Measurements from ENCODE around the gene EIF3J.

Gene EIF3J

DNA sequence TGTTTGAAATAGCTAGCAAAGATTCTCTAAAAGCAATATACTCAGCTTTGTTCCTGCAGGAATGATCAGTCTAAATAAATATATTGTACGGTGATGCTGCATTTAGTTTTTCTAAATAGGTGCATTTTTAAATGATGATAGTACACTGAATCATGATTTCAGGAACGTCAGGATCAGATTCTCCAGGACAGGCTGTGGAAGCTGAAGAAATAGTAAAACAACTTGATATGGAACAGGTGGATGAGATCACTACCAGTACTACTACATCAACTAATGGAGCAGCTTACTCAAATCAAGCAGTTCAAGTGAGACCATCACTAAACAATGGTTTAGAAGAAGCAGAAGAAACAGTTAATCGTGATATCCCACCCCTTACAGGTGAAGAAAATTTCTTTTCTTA, 46.3 kb upstream of the EIF3J start:
- TF ChIP-seq ZNF565 (CRISPR knock-in tag; conservative IDR thresholded peaks at IDR 0.05; ENCODE audit: low read depth) (no peak), GLIS3 (CRISPR knock-in tag; IDR thresholded peaks at IDR 0.05) (no peak), ZFP3 (CRISPR knock-in tag; IDR thresholded peaks at IDR 0.05) (no peak), RARB (CRISPR knock-in tag; IDR thresholded peaks at IDR 0.05) (no peak), CSDC2 (CRISPR knock-in tag; IDR thresholded peaks at IDR 0.05) (no peak), OSR1 (CRISPR knock-in tag; IDR thresholded peaks at IDR 0.05) (no peak), ISL1 (CRISPR knock-in tag; IDR thresholded peaks at IDR 0.05) (no peak)
- TF ChIP-seq, protein P1, sequence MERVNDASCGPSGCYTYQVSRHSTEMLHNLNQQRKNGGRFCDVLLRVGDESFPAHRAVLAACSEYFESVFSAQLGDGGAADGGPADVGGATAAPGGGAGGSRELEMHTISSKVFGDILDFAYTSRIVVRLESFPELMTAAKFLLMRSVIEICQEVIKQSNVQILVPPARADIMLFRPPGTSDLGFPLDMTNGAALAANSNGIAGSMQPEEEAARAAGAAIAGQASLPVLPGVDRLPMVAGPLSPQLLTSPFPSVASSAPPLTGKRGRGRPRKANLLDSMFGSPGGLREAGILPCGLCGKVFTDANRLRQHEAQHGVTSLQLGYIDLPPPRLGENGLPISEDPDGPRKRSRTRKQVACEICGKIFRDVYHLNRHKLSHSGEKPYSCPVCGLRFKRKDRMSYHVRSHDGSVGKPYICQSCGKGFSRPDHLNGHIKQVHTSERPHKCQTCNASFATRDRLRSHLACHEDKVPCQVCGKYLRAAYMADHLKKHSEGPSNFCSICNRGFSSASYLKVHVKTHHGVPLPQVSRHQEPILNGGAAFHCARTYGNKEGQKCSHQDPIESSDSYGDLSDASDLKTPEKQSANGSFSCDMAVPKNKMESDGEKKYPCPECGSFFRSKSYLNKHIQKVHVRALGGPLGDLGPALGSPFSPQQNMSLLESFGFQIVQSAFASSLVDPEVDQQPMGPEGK (CRISPR knock-in tag; IDR thresholded peaks at IDR 0.05; ENCODE audit: borderline replicate concordance) = no peak
- TF ChIP-seq, protein P2, sequence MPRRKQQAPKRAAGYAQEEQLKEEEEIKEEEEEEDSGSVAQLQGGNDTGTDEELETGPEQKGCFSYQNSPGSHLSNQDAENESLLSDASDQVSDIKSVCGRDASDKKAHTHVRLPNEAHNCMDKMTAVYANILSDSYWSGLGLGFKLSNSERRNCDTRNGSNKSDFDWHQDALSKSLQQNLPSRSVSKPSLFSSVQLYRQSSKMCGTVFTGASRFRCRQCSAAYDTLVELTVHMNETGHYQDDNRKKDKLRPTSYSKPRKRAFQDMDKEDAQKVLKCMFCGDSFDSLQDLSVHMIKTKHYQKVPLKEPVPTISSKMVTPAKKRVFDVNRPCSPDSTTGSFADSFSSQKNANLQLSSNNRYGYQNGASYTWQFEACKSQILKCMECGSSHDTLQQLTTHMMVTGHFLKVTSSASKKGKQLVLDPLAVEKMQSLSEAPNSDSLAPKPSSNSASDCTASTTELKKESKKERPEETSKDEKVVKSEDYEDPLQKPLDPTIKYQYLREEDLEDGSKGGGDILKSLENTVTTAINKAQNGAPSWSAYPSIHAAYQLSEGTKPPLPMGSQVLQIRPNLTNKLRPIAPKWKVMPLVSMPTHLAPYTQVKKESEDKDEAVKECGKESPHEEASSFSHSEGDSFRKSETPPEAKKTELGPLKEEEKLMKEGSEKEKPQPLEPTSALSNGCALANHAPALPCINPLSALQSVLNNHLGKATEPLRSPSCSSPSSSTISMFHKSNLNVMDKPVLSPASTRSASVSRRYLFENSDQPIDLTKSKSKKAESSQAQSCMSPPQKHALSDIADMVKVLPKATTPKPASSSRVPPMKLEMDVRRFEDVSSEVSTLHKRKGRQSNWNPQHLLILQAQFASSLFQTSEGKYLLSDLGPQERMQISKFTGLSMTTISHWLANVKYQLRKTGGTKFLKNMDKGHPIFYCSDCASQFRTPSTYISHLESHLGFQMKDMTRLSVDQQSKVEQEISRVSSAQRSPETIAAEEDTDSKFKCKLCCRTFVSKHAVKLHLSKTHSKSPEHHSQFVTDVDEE (CRISPR knock-in tag; IDR thresholded peaks at IDR 0.05) = no peak
- TF ChIP-seq, protein P3, sequence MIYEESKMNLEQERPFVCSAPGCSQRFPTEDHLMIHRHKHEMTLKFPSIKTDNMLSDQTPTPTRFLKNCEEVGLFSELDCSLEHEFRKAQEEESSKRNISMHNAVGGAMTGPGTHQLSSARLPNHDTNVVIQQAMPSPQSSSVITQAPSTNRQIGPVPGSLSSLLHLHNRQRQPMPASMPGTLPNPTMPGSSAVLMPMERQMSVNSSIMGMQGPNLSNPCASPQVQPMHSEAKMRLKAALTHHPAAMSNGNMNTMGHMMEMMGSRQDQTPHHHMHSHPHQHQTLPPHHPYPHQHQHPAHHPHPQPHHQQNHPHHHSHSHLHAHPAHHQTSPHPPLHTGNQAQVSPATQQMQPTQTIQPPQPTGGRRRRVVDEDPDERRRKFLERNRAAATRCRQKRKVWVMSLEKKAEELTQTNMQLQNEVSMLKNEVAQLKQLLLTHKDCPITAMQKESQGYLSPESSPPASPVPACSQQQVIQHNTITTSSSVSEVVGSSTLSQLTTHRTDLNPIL (CRISPR knock-in tag; IDR thresholded peaks at IDR 0.05; ENCODE audit: low read depth) = no peak
- ATAC-seq = peak; percentile 44

DNA sequence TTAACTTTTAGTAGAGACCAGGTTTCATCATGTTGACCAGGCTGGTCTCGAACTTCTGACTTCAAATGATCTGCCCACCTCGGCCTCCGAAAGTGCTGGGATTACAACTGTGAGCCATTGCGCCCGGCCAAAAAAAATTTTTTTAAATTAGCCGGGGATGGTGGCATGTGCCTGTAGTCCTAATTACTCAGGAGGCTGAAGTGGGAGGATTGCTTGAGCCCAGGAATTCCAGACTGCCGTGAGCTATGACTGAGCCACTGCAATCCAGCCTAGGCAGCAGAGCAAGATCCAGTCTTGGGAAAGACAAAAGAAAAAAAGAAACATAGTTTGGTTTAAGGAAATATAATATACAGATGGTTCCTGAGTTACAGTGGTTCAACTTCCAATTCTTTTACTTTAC, 44.9 kb upstream of the EIF3J start:
- TF ChIP-seq, protein P1 (CRISPR knock-in tag; IDR thresholded peaks at IDR 0.05; ENCODE audit: borderline replicate concordance) = no peak
- TF ChIP-seq CSDC2 (CRISPR knock-in tag; IDR thresholded peaks at IDR 0.05) (no peak), ZNF70 (CRISPR knock-in tag; IDR thresholded peaks at IDR 0.05) (no peak)
- TF ChIP-seq, protein P3 (CRISPR knock-in tag; IDR thresholded peaks at IDR 0.05; ENCODE audit: low read depth) = no peak
- no peak for ATAC-seq

DNA sequence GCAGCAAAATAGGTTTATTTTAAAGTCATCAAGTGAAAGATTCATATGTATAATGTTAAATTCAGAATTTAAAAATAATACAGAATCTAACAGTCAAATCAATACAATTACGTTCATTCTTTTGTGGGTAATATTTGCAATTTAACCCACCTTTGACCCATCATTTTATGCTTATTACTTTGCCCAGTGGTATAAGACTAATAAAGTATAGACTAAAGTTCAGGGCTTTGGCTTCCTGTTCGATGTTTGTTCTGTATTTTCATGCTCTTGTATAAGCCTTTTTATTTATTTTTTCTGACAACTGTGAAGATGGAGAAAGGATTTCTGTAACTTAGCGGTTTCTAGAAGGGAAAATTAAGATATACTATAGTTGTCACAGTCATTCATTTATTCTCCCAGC, 44.3 kb upstream of the EIF3J start:
- no peak for ATAC-seq

DNA sequence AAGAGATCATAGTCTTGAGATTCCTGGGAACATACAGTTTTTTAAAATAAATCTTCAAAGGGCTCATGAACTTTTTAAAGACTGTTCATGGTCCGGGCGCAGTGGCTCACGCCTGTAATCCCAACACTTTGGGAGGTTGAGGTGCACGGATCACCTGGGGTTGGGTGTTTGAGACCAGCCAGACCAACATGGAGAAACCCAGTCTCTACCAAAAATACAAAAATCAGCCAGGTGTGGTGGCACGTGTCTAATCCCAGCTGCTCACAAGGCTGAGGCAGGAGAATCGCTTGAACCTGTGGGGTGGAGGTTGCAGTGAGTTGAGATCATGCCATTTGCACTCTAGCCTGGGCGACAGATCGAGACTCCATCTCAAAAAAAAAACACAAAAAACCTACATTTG, 41.4 kb upstream of the EIF3J start:
- TF ChIP-seq, protein P1 (CRISPR knock-in tag; IDR thresholded peaks at IDR 0.05; ENCODE audit: borderline replicate concordance) = no peak
- TF ChIP-seq CSDC2 (CRISPR knock-in tag; IDR thresholded peaks at IDR 0.05) = no peak
- TF ChIP-seq, protein P3 (CRISPR knock-in tag; IDR thresholded peaks at IDR 0.05; ENCODE audit: low read depth) = no peak
- no peak for ATAC-seq

More for the DNA sequence above, 44.3 kb upstream of the EIF3J start:
- TF ChIP-seq, protein P2 (CRISPR knock-in tag; IDR thresholded peaks at IDR 0.05) = no peak
